ENCODE measurements around the gene NTNG1. TPM values are rescaled to one million over a fixed set of nuclear protein-coding genes. Genes with fewer than 3 reads are reported as not detected.

The NTNG1 gene
- total RNA-seq, 1 experiment from 2014 or later: 2.3 TPM

DNA sequence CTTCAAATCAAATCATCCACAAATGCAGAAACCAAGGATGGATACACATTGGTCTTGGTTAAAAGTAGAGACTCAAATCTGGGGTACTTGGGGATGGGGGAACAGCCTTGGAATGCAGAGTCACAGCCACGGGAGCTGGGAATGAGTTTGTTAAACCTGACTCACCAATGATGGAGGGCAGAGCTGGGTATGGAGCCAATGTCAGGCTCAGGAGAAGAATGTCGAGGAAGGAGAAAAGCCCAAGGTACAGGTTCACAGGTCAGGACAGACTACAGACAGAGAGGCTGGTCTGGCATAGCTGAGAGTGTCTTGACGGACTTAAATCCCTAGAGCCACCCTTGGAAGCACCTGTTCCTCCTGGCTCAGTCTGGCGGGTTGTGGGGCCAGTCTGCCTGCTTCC lies 237.6 kb downstream of the NTNG1 start (continued):
- TF ChIP-seq, protein P1, sequence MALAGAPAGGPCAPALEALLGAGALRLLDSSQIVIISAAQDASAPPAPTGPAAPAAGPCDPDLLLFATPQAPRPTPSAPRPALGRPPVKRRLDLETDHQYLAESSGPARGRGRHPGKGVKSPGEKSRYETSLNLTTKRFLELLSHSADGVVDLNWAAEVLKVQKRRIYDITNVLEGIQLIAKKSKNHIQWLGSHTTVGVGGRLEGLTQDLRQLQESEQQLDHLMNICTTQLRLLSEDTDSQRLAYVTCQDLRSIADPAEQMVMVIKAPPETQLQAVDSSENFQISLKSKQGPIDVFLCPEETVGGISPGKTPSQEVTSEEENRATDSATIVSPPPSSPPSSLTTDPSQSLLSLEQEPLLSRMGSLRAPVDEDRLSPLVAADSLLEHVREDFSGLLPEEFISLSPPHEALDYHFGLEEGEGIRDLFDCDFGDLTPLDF (CRISPR knock-in tag; IDR thresholded peaks at IDR 0.05): no peak
- TF ChIP-seq GTF2I (CRISPR knock-in tag; conservative IDR thresholded peaks at IDR 0.05): no peak
- TF ChIP-seq, protein P2, sequence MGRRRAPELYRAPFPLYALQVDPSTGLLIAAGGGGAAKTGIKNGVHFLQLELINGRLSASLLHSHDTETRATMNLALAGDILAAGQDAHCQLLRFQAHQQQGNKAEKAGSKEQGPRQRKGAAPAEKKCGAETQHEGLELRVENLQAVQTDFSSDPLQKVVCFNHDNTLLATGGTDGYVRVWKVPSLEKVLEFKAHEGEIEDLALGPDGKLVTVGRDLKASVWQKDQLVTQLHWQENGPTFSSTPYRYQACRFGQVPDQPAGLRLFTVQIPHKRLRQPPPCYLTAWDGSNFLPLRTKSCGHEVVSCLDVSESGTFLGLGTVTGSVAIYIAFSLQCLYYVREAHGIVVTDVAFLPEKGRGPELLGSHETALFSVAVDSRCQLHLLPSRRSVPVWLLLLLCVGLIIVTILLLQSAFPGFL (CRISPR knock-in tag; IDR thresholded peaks at IDR 0.05; ENCODE audit: borderline replicate concordance): no peak

DNA sequence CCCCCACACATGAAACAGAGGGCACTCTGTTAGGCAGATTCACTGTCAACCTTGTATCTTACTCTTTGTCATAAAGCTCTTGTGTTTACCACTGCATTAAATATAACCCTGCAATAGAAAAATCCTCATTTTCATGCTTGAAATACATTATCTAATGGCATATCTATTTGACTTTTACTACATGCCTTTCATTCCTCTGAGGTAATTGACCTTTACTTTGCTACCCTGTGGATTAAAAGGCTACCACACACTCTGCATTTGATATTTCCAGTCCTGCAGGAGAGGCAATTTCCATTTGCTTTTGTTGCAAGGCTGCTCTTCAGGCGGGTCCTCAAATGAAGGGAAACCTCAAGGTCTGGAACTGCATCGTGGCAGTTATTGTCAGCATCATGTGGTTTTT lies 238.0 kb downstream of the NTNG1 start:
- TF ChIP-seq FOXJ3 (CRISPR knock-in tag; IDR thresholded peaks at IDR 0.05; ENCODE audit: borderline replicate concordance) (no peak), ZNF121 (CRISPR knock-in tag; IDR thresholded peaks at IDR 0.05) (no peak), ZNF423 (CRISPR knock-in tag; IDR thresholded peaks at IDR 0.05) (no peak), FOXK1 (CRISPR knock-in tag; IDR thresholded peaks at IDR 0.05) (no peak)
- TF ChIP-seq, protein P3, sequence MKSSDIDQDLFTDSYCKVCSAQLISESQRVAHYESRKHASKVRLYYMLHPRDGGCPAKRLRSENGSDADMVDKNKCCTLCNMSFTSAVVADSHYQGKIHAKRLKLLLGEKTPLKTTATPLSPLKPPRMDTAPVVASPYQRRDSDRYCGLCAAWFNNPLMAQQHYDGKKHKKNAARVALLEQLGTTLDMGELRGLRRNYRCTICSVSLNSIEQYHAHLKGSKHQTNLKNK (CRISPR knock-in tag; IDR thresholded peaks at IDR 0.05): no peak
- TF ChIP-seq, protein P4, sequence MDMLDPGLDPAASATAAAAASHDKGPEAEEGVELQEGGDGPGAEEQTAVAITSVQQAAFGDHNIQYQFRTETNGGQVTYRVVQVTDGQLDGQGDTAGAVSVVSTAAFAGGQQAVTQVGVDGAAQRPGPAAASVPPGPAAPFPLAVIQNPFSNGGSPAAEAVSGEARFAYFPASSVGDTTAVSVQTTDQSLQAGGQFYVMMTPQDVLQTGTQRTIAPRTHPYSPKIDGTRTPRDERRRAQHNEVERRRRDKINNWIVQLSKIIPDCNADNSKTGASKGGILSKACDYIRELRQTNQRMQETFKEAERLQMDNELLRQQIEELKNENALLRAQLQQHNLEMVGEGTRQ (CRISPR knock-in tag; IDR thresholded peaks at IDR 0.05): no peak
- TF ChIP-seq, protein P5, sequence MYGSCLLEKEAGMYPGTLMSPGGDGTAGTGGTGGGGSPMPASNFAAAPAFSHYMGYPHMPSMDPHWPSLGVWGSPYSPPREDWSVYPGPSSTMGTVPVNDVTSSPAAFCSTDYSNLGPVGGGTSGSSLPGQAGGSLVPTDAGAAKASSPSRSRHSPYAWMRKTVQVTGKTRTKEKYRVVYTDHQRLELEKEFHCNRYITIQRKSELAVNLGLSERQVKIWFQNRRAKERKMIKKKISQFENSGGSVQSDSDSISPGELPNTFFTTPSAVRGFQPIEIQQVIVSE (CRISPR knock-in tag; IDR thresholded peaks at IDR 0.05; ENCODE audit: borderline replicate concordance): no peak
- Mint-ChIP-seq H3K4me1 (peaks cover 18% of the 10 kb centered on the region), H3K27me3 (ENCODE audit: low read depth) (no peaks in the 10 kb centered on the region), H3K27ac (no peak overlapping the region), H3K9me3 (peaks cover 4% of the 10 kb centered on the region; the same call in 1 of the 2 replicates), H3K36me3 (no peaks in the 10 kb centered on the region), H3K4me3 (no peak overlapping the region)
- ATAC-seq (no peak), DNase-seq (ENCODE audit: low spot score) (no peak)
- CTCF ChIA-PET: no interaction called here
- POLR2A ChIA-PET: no interaction called here

DNA sequence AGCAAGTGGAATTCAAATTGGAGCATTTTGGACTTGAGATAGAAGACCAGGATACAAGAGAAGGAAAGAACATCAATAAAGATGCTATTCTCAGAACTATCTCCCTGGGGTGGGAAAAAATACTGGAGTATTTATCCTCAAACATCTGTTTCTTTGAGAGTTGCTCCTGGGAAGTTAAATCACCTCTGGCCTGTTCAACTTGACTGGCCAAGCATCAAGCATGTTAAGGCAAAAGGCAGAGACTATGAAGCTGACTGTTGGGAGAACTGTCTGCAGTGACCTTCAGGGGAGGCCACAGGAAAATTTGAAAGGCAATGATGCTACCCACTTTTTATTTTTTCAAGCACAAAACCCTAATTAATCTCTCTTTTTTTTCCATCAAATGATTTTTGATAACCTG lies 239.0 kb downstream of the NTNG1 start:
- peaks cover 4% of the 10 kb centered on the region; the same call in 1 of the 2 replicates for H3K9me3 Mint-ChIP-seq
- TF ChIP-seq, protein P6, sequence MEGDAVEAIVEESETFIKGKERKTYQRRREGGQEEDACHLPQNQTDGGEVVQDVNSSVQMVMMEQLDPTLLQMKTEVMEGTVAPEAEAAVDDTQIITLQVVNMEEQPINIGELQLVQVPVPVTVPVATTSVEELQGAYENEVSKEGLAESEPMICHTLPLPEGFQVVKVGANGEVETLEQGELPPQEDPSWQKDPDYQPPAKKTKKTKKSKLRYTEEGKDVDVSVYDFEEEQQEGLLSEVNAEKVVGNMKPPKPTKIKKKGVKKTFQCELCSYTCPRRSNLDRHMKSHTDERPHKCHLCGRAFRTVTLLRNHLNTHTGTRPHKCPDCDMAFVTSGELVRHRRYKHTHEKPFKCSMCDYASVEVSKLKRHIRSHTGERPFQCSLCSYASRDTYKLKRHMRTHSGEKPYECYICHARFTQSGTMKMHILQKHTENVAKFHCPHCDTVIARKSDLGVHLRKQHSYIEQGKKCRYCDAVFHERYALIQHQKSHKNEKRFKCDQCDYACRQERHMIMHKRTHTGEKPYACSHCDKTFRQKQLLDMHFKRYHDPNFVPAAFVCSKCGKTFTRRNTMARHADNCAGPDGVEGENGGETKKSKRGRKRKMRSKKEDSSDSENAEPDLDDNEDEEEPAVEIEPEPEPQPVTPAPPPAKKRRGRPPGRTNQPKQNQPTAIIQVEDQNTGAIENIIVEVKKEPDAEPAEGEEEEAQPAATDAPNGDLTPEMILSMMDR (IDR thresholded peaks at IDR 0.05): no peak
- ChIA-PET POLR2A (no interaction called here), CTCF (no interaction called here)
- no peak overlapping the region for H3K27ac Mint-ChIP-seq
- DNase-seq (ENCODE audit: low spot score) (no peak), ATAC-seq (no peak)
- no peaks in the 10 kb centered on the region for H3K27me3 Mint-ChIP-seq (ENCODE audit: low read depth)
- H3K4me3 Mint-ChIP-seq: no peak overlapping the region
- peaks cover 24% of the 10 kb centered on the region for H3K4me1 Mint-ChIP-seq
- no peaks in the 10 kb centered on the region for H3K36me3 Mint-ChIP-seq

DNA sequence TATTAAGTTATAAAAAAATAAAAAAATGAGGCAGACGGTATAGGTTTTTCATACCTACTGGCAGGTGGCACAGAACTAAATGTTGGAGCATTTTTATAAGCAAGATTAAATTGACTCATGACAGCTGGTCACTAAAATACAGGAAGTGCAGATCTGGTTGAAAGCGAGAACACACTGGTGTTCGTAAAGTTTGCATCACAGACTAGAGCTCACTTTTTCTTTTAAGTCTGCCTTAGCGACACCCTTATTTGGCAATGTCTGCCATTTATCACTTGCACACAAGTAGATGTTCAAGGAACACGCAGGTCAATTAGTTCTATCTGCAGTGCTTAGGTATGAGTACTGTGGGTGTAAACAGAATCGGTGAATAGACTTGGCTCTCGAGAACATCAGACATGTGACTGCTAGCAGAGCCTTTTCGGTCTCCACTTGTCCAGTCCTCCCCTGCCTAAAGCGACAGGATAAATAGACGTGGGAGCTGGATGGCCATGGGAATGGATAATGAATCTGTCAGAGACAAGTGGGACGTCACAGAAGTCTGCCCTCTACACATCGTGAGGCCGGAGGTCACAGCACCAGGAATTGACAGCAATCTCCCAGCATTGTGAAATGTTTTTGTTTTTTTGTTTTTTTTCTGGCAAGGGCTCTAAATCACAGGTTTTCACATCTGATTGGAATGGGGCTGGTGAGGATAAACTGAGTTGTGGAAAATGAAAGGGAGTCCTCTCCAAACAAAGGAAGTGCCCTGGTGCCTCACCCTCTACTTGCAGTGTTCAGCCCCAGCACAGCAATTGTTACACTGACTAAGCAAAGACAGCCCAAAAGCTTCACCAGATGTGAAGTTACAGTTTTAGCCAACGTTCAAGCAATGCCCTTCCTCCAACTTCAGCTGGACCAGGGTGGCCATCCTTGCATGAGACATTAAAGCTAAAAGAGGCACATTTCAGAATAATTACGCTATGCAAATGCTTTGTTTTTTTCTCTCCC lies 248.9 kb downstream of the NTNG1 start:
- POLR2A ChIA-PET: interaction anchor here (0.5 kb wide), 1 partner anchor 1089 kb away, joined by 3 read pairs; no protein-coding TSS in a partner anchor
- H3K9me3 Mint-ChIP-seq: peaks cover 12% of the 10 kb centered on the region
- CTCF ChIA-PET: no interaction called here
- H3K36me3 Mint-ChIP-seq: no peaks in the 10 kb centered on the region
- H3K27ac Mint-ChIP-seq: no peak overlapping the region
- no peaks in the 10 kb centered on the region for H3K27me3 Mint-ChIP-seq (ENCODE audit: low read depth)
- DNase-seq (ENCODE audit: low spot score) (no peak), ATAC-seq (peak; percentile 24; the same call in 1 of the 2 replicates)
- H3K4me3 Mint-ChIP-seq: no peak overlapping the region
- peaks cover 14% of the 10 kb centered on the region for H3K4me1 Mint-ChIP-seq
- TF ChIP-seq ZNF317 (CRISPR knock-in tag; IDR thresholded peaks at IDR 0.05; ENCODE audit: borderline replicate concordance, low read depth) (no peak), NR2C2 (CRISPR knock-in tag; IDR thresholded peaks at IDR 0.05) (no peak), ESRRA (CRISPR knock-in tag; IDR thresholded peaks at IDR 0.05; ENCODE audit: borderline replicate concordance) (no peak), ZNF671 (CRISPR knock-in tag; IDR thresholded peaks at IDR 0.05) (no peak), KAT7 (CRISPR knock-in tag; IDR thresholded peaks at IDR 0.05; ENCODE audit: borderline replicate concordance) (no peak), GTF2I (CRISPR knock-in tag; conservative IDR thresholded peaks at IDR 0.05) (no peak)
- TF ChIP-seq, protein P7, sequence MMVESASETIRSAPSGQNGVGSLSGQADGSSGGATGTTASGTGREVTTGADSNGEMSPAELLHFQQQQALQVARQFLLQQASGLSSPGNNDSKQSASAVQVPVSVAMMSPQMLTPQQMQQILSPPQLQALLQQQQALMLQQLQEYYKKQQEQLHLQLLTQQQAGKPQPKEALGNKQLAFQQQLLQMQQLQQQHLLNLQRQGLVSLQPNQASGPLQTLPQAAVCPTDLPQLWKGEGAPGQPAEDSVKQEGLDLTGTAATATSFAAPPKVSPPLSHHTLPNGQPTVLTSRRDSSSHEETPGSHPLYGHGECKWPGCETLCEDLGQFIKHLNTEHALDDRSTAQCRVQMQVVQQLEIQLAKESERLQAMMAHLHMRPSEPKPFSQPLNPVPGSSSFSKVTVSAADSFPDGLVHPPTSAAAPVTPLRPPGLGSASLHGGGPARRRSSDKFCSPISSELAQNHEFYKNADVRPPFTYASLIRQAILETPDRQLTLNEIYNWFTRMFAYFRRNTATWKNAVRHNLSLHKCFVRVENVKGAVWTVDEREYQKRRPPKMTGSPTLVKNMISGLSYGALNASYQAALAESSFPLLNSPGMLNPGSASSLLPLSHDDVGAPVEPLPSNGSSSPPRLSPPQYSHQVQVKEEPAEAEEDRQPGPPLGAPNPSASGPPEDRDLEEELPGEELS (CRISPR knock-in tag; IDR thresholded peaks at IDR 0.05): no peak
- TF ChIP-seq, protein P8, sequence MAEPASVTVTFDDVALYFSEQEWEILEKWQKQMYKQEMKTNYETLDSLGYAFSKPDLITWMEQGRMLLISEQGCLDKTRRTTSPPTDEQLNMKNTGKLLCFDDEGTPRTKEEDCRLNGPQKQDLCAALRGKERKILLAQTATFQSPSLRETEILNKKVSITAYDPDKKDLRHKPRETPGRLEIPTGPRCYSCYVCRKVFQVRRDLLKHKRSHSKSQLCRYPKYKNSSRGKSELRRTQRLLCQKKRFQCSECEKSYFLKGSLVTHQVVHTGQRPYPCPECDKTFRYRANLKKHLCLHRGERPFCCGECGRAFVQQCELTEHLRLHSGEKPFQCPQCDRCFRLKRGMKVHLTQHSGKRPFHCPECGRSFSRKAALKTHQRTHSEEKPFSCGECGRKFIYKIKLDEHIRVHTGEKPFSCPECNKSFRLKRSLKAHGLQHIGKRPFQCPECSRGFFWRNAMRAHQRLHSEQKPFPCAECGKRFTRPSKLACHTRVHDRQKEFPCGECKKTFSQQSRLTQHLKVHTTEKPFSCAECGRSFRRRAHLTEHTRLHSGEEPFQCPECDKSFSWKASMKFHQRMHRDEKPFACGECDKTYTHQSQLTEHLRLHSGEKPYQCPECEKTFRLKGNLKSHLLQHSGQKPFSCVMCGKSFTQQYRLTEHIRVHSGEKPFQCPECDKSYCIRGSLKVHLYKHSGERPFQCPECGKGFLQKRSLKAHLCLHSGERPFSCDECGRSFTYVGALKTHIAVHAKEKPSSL (CRISPR knock-in tag; conservative IDR thresholded peaks at IDR 0.05): no peak

Measured in WTC11 (cell line).